Stimulated activated CD8-positive, alpha-beta memory T cell treated with anti-CD3 and anti-CD28 coated beads, Interleukin-2, amount 100 ng/mL, for 48 hours (primary cell): ENCODE data around the gene ZNF287.

Experiments
- DNase-seq, 2 donors: peaks; one replicate each; pipeline ENCODE4 v3.0.0-alpha.2; 2020; ENCODE audit warnings: low read depth in 2 of 2

ZNF287 gene

DNA sequence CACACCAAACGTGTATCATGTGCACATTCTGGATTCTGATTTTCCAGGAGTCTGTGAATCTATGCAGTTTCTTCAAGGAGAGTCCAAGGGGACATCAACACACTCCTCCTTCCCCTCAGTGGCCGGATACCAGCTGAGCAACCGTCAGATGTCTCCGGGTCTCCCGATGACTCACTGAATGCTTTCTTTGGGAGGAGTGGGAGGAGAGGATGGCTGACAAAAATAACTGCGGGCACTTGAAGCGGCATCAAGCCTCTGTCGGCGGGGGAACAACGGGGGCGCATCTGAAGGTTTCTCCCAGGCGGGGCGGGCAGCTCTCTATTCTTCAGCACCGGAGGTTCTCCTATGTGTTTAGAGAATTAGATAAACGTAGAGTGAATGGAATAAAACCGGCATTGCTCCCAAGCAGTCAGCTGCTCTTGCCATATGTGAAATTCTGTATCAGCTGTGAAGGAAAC is 52.4 kb downstream of the ZNF287 start:
- no peak for DNase-seq

DNA sequence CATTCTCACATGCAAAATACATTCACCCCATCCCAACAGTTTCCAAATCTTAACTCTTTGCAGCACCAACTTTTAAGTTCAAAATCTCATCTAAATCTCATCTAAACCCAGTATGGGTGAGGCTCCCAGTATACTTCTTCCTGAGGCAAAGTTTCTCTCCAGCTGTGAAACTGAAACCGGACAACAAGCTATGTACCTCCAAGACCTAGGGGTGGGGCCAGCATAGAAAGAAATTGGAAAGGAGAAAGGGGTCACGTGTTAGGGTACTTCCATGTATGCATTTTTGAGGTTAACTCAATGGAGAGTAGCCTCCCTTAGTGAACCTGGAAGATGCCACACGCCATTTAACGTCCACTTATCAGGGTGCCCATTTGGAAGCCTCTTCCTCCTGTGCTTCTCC is 53.1 kb downstream of the ZNF287 start:
- DNase-seq, result no peak

DNA sequence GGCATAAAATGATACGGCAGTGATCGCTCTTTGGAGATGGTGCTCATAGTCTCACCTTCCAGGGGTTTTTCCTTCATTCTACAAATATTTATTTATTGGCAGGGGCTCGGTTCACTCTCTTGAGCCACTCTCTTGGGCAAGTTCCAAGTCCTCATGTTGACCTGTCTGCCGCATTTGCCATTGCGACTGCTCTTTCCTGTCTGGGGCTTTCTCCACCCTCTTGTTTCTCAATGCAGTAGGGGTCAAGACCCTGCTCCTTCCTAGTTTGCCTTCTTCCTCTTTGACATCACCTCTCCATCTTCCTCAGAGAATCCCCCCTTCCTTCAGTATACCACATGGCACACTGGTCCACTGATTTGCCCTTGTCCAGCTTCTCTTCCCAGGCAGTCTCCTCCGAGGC is 55.1 kb downstream of the ZNF287 start:
- no peak for DNase-seq

DNA sequence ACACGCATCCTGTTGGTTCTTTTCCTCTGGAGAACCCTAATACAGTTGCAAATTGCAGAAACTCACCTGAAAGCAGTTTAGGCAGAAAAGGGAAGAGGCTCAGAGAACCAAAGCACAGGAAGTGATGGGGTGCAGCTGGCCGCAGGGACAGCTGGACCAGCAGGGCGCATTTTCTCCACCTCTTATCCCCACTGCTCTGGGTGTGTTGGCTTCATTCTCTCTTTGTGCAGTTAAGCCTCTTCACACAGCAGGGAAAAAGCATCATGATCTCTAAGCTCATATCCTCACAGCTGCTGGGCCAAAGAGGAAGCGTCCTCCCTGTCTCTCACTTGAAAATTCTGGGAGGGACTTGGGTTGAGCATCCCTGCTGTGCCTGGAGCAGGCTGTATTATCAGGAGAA is 57.0 kb downstream of the ZNF287 start:
- DNase-seq, result no peak

DNA sequence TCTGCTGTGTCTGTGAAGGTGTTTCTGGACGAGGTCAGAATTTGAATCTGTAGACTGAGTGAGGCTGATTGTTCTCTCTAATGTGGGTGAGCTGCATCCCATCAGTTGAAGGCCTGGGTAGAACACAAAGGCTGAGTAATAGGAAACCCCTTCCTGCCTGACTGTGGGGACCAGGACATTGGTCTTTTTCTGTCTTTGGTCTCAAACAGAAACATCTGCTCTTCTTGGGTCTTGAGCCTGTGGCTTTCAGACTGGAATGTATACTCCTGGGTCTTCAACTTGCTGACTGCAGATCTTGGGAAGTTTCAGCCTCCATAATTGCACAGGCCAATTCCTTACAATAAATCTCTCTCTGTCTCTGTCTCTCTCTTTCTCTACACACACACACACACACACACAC is 57.4 kb downstream of the ZNF287 start:
- DNase-seq, result no peak

DNA sequence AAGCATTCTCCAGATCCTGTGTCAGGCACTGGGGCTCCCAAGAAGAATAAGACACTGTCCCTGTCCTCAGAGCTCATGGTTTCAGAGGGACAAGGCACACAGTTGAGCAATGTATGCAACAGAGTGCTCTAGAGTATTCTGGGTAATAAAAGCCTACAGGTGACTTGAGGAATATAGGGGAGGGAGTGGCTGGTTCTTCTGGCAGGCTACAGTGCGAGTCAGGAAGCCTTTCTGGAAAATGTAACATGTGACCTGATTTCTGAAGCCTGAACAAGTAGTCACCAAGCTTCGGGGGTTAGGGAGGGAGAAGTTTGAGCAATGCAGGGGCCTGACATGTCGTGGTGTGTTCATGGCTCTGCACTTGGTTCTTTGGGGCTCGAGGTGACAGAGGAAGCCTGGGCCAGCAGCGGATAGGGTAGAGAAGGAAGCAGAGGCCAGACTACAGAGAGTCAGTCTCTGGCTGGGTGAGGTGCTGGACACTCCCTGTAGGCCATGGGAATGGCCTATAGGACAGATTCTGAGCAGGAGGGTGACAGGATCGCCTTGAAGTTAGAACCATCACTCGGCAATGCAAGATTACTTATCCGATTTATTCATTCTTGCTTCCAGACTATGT is 61.0 kb downstream of the ZNF287 start:
- no peak for DNase-seq

DNA sequence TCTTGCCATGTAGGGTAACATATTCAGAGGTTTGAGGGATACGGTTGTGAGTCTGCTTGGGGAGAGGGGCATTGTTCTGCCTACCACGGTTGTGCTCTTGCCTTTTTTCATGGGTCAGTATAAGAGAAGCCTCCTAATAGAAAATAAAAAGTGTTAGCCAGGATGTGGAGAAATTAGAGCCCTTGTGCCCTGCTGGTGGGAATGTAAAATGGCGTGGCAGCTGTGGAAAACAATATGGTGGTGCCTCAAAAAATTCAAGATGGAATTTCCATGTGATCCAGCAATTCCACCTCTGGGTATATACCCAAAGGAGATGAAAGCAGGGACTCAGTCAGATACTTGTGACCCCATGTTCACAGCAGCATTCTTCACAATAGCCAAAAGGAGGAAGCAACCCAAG is 62.8 kb downstream of the ZNF287 start:
- no peak for DNase-seq

DNA sequence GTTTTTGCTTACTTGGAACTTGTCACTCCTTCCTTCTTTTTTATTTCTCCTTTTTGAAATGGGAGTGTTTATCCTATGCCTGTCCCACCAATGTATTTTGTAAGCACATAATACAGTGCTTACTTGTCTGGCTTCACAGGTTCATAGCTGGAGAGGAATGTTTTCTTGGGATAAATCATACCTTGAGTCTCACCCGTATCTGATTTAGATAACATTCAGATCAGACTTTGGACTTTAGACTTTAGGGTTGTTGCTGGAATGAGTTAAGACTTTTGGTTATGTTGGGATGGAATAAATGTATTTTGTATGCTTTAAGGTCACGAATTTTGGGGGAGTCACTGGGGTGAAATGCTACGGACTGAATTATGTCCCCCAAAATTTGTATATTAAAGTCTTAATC is 64.0 kb downstream of the ZNF287 start:
- DNase-seq, result no peak
